GM06990 (cell line): Measurements from ENCODE around the gene COPE.

Experiments
- DNase-seq: peaks from one replicate; pipeline ENCODE4 v3.0.0-alpha.2; 2011; ENCODE audit not compliant: insufficient read length; ENCODE audit errors: extremely low read depth
- H3K27me3 ChIP-seq: replicated peaks from 2 replicates; pipeline ENCODE4 v1.6.0; 2011; ENCODE audit warnings: low read length; ENCODE audit not compliant: control insufficient read depth, insufficient read depth
- H3K36me3 ChIP-seq: 2 replicates; pipeline ENCODE4 v1.5.1; 2011; ENCODE audit warnings: low read length; ENCODE audit not compliant: control insufficient read depth, insufficient read depth
- H3K4me3 ChIP-seq: replicated peaks from 2 replicates; pipeline ENCODE4 v1.5.1; 2011; ENCODE audit warnings: low read depth, mild to moderate bottlenecking, control low read depth, low read length
- CTCF ChIP-seq: IDR thresholded peaks from 2 replicates; pipeline ENCODE4 v1.5.1; 2011; ENCODE audit warnings: low read length, control low read depth, mild to moderate bottlenecking, inconsistent platforms; ENCODE audit not compliant: insufficient read depth, poor library complexity, severe bottlenecking

COPE gene

GRCh38 chr19:18895824-18896341 lies 23.3 kb downstream of the COPE start, which contains the start of gene CERS1:
CERS1 (minus strand) TSS chr19:18896158; CDS start chr19:18896072, 86 bp downstream.
- Histone ChIP-seq H3K36me3 (peaks cover 16% of the 10 kb centered on the region), H3K27me3 (no peaks in the 10 kb centered on the region; the same call in 1 of the 2 replicates), H3K4me3 (no peak within 1 kb of the TSS; the same call in 1 of the 2 replicates)
- no peak for DNase-seq
- TF ChIP-seq CTCF = no peak

GRCh38 chr19:18895038-18895823 lies 24.0 kb downstream of the COPE start:
- DNase-seq = no peak
- Histone ChIP-seq H3K36me3 (peaks cover 11% of the 10 kb centered on the region), H3K27me3 (no peaks in the 10 kb centered on the region; the same call in 1 of the 2 replicates), H3K4me3 (no peak overlapping the region; the same call in 1 of the 2 replicates)
- peak; percentile 17 for TF ChIP-seq CTCF

- Histone ChIP-seq H3K27me3 (no peaks in the 10 kb centered on the region; the same call in 1 of the 2 replicates), H3K36me3 (peaks cover 5% of the 10 kb centered on the region), H3K4me3 (no peak overlapping the region)
- TF ChIP-seq CTCF = no peak
- no peak for DNase-seq
These were observed 24.7 kb downstream of the COPE start for GRCh38 chr19:18894254-18895037.

- no peak for TF ChIP-seq CTCF
- H3K36me3 ChIP-seq = no peaks in the 10 kb centered on the region; the same call in 1 of the 2 replicates
- no peak for DNase-seq
- H3K4me3 ChIP-seq = no peak overlapping the region
- H3K27me3 ChIP-seq = no peaks in the 10 kb centered on the region; the same call in 1 of the 2 replicates
These were observed 25.5 kb downstream of the COPE start for GRCh38 chr19:18893587-18894253.

- no peaks in the 10 kb centered on the region for H3K36me3 ChIP-seq
- TF ChIP-seq CTCF = no peak
- no peaks in the 10 kb centered on the region; the same call in none of the 2 replicates for H3K27me3 ChIP-seq
- no peak for DNase-seq
- no peak overlapping the region for H3K4me3 ChIP-seq
These were observed 29.0 kb downstream of the COPE start for GRCh38 chr19:18889949-18890745.
